K562 (cell line): ENCODE data around the gene SET. TPM values are rescaled to one million over a fixed set of nuclear protein-coding genes. Genes with fewer than 3 reads are reported as not detected.
A peak's percentile ranks its signal among the peaks of the same experiment; 100 is the strongest.

ENCODE experiments used
- BRF2 ChIP-seq: IDR thresholded peaks from 3 replicates; pipeline ENCODE4 v1.6.1; 2011; ENCODE audit warnings: borderline replicate concordance, mild to moderate bottlenecking; ENCODE audit not compliant: insufficient read length, insufficient read depth
- HDAC1 ChIP-seq, 2 experiments: fragments of 450-650 bp; IDR thresholded peaks; 2 replicates each; pipeline ENCODE4 v1.6.1; 2016 to 2017; ENCODE audit warnings: inconsistent platforms in 1 of 2, mild to moderate bottlenecking in 1 of 2, moderate library complexity in 1 of 2
- HMGN3 ChIP-seq: IDR thresholded peaks from 2 replicates; pipeline ENCODE4 v1.6.1; 2011; ENCODE audit warnings: borderline replicate concordance, low read depth, mild to moderate bottlenecking, mixed read lengths, low read length; ENCODE audit not compliant: insufficient read length; ENCODE audit errors: extremely low read depth
- HNRNPLL ChIP-seq: fragments of 200-400 bp; formaldehyde crosslinking; IDR thresholded peaks from 2 replicates; pipeline ENCODE4 v1.6.1; 2017; ENCODE audit warnings: low read length, low read depth, mild to moderate bottlenecking; ENCODE audit not compliant: poor library complexity, severe bottlenecking
- L3MBTL2 ChIP-seq: fragments of 450-650 bp; IDR thresholded peaks from 2 replicates; pipeline ENCODE4 v1.6.1; 2016; ENCODE audit warnings: mild to moderate bottlenecking, moderate library complexity
- MED1 ChIP-seq: sonication (generic); formaldehyde crosslinking; IDR thresholded peaks from 2 replicates; pipeline ENCODE4 v1.8.1; 2023; ENCODE audit warnings: missing genetic modification reagents, borderline replicate concordance
- NRF1 ChIP-seq, 2 experiments: fragments of 450-650 bp; IDR thresholded peaks in 1 of 2; conservative IDR thresholded peaks in 1 of 2; 2 replicates each; pipeline ENCODE4 v1.6.1; 2014; ENCODE audit warnings: mild to moderate bottlenecking in 2 of 2
- PCBP1 ChIP-seq: fragments of 200-400 bp; formaldehyde crosslinking; IDR thresholded peaks from 2 replicates; pipeline ENCODE4 v1.6.1; 2018; ENCODE audit warnings: mild to moderate bottlenecking, low read depth, low read length; ENCODE audit not compliant: poor library complexity, severe bottlenecking
- PRPF4 ChIP-seq: fragments of 200-400 bp; formaldehyde crosslinking; IDR thresholded peaks from one replicate; pipeline ENCODE4 v1.6.1; 2017; ENCODE audit warnings: low read length, low read depth, mild to moderate bottlenecking; ENCODE audit not compliant: insufficient read depth, poor library complexity, severe bottlenecking
- SOX6 ChIP-seq: fragments of 450-650 bp; IDR thresholded peaks from 2 replicates; pipeline ENCODE4 v1.6.1; 2014; ENCODE audit warnings: mild to moderate bottlenecking
- TAF1 ChIP-seq: IDR thresholded peaks from 2 replicates; pipeline ENCODE4 v1.6.1; 2011; ENCODE audit warnings: mild to moderate bottlenecking, low read length, moderate library complexity; ENCODE audit not compliant: insufficient read depth, control insufficient read depth, severe bottlenecking; ENCODE audit errors: extremely low read depth
- THAP12 ChIP-seq: fragments of 250-450 bp; sonication (Bioruptor Pico); IDR thresholded peaks from 2 replicates; pipeline ENCODE4 v1.9.0; 2021; ENCODE audit warnings: mild to moderate bottlenecking, inconsistent platforms
- TOE1 ChIP-seq, 2 experiments: fragments of 450-650 bp in 1 of 2; sonication (generic) in 1 of 2; formaldehyde crosslinking in 1 of 2; IDR thresholded peaks; 2 replicates each; pipeline versions ENCODE4 v1.7.1 to v1.8.0; 2016 to 2022; ENCODE audit warnings: borderline replicate concordance in 2 of 2, mild to moderate bottlenecking in 2 of 2, antibody characterized with exemption in 1 of 2, inconsistent platforms in 1 of 2, low read depth in 1 of 2, missing genetic modification reagents in 1 of 2, moderate library complexity in 1 of 2
- TSC22D4 ChIP-seq: fragments of 450-650 bp; IDR thresholded peaks from 2 replicates; pipeline ENCODE4 v1.6.1; 2016; ENCODE audit warnings: missing genetic modification characterization, missing biosample characterization, control low read depth
- ZC3H4 ChIP-seq: sonication (generic); formaldehyde crosslinking; IDR thresholded peaks from 2 replicates; pipeline ENCODE4 v1.9.0; 2021; ENCODE audit warnings: missing genetic modification reagents, borderline replicate concordance
- ZNF239 ChIP-seq: fragments of 250-450 bp; sonication (Bioruptor Pico); IDR thresholded peaks from 2 replicates; pipeline ENCODE4 v1.4.0; 2020; ENCODE audit warnings: mild to moderate bottlenecking
- ZNF584 ChIP-seq: fragments of 200-800 bp; sonication (Bioruptor generic); IDR thresholded peaks from 2 replicates; pipeline ENCODE4 v1.6.1; 2016; ENCODE audit warnings: low read depth, mild to moderate bottlenecking, missing genetic modification characterization, missing compliant biosample characterization
- polyA plus RNA-seq, 8 experiments: library from polyadenylated mRNA; depleted of rRNA in 4 of 8; stranded (reverse) in 5 of 8; unstranded in 3 of 8; fragments of >200 nt; fragmentation: Nextera tagmentation in 2 of 8; fragmentation: Illumina TruSeq in 1 of 8; extraction: Ambion mirVana in 2 of 8; extraction: Trizol in 1 of 8; gene quantifications; 2 replicates each; pipeline versions ENCODE4 v1.2.1 to v1.2.3, GENCODE V29; 2011 to 2014; ENCODE audit warnings: inconsistent platforms in 1 of 8, missing spikeins in 1 of 8
- total RNA-seq, 7 experiments: library from RNA; depleted of rRNA in 6 of 7; stranded (reverse); fragments of >200 nt in 6 of 7; fragmentation: Illumina TruSeq in 2 of 7; extraction: Trizol in 2 of 7; gene quantifications; 2 replicates each; pipeline versions ENCODE4 v1.2.1 to v1.2.3, GENCODE V29; 2011 to 2021; ENCODE audit warnings: low replicate concordance in 1 of 7
- TF ChIP-seq, protein P1 (sequence below), 3 experiments: fragments of 200-800 bp in 1 of 3; sonication (Bioruptor generic) in 1 of 3; sonication (generic) in 1 of 3; formaldehyde crosslinking in 1 of 3; IDR thresholded peaks; 2 replicates each; pipeline versions ENCODE4 v1.6.1 to v1.8.0; 2016 to 2022; ENCODE audit warnings: mild to moderate bottlenecking in 2 of 3, missing compliant biosample characterization in 2 of 3, missing genetic modification characterization in 2 of 3, missing genetic modification reagents in 1 of 3
- TF ChIP-seq, protein P2 (sequence below), 2 experiments: fragments of 200-800 bp in 1 of 2; sonication (Bioruptor generic) in 1 of 2; sonication (generic) in 1 of 2; formaldehyde crosslinking in 1 of 2; IDR thresholded peaks in 1 of 2; conservative IDR thresholded peaks in 1 of 2; 2 replicates each; pipeline versions ENCODE4 v1.5.0 to v1.6.1; 2016 to 2020; ENCODE audit warnings: missing compliant biosample characterization in 1 of 2, missing genetic modification characterization in 1 of 2, missing genetic modification reagents in 1 of 2

SET gene
- total and polyA plus RNA-seq, 9 of the 15 experiments (the other 6 are each of a cell fraction or from before 2014, with no cell fraction given): 404 to 1,447 (median 907) TPM

DNA sequence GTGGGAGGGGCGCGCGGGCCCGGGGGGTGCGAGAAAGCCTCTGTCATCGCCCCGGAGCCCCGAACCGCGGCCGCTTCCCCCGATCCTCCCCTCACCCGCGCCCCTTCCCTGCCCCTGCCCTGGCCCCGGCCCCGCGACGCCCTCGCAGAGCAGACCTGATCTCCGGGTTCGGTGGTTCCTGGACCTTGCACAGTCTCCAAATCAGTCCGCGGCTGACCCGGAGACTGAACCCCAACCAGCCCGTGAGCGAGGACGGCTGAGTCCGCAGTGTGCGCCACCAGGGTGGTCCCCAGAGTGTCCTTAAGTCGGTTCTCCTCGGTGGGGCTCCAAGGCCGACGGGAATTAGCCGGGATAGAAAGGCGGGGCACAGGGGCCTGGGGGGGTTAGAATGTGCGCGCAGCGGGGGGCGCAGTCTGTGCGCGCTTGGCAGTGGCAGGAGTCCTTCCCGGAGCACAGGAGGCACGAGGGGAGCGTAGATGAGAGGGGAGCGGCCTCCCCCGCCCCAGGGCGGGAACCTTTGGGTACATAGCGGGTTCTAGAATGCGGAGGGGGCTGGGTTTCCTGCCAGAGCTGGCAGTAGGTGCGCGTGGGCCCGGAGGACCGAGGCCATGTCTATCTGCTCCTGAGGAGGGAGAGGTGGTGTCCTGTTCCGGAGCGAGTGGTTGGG lies 14.1 kb downstream of the SET start (continued):
- TF ChIP-seq, protein P1, sequence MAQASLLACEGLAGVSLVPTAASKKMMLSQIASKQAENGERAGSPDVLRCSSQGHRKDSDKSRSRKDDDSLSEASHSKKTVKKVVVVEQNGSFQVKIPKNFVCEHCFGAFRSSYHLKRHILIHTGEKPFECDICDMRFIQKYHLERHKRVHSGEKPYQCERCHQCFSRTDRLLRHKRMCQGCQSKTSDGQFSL (CRISPR knock-in tag; IDR thresholded peaks at IDR 0.05): peak; percentile 67; the same call in 1 of the 2 replicates
- TF ChIP-seq, protein P1 (tag; IDR thresholded peaks at IDR 0.05): peak in 1 of 2 experiments; percentile 74; a peak in 2 of 4 replicates
- peak; percentile 41 to 46; a peak in 3 of 4 replicates for TF ChIP-seq NRF1 (conservative IDR thresholded peaks at IDR 0.05 in 1 of 2, IDR thresholded peaks at IDR 0.05 in 1 of 2)
- TF ChIP-seq, protein P2, sequence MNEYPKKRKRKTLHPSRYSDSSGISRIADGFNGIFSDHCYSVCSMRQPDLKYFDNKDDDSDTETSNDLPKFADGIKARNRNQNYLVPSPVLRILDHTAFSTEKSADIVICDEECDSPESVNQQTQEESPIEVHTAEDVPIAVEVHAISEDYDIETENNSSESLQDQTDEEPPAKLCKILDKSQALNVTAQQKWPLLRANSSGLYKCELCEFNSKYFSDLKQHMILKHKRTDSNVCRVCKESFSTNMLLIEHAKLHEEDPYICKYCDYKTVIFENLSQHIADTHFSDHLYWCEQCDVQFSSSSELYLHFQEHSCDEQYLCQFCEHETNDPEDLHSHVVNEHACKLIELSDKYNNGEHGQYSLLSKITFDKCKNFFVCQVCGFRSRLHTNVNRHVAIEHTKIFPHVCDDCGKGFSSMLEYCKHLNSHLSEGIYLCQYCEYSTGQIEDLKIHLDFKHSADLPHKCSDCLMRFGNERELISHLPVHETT (CRISPR knock-in tag; conservative IDR thresholded peaks at IDR 0.05 in 1 of 2, IDR thresholded peaks at IDR 0.05 in 1 of 2): no peak
- no peak for TF ChIP-seq ZNF584 (CRISPR knock-in tag)
- TF ChIP-seq THAP12 (CRISPR knock-in tag): 0 out of 2 replicates have a peak, but pooled peaks have one; percentile 18
- TF ChIP-seq ZC3H4: no peak
- TF ChIP-seq TOE1 (IDR thresholded peaks at IDR 0.05; ENCODE audit: borderline replicate concordance): 0 out of 2 replicates have a peak, but pooled peaks have one; percentile 18
- TF ChIP-seq TOE1 (CRISPR knock-in tag; IDR thresholded peaks at IDR 0.05; ENCODE audit: borderline replicate concordance, low read depth): no peak
- peak; percentile 10 for TF ChIP-seq HNRNPLL
- TF ChIP-seq MED1 (CRISPR knock-in tag): no peak
- TF ChIP-seq BRF2: no peak
- TF ChIP-seq PCBP1: peak; percentile 24
- no peak for TF ChIP-seq ZNF239 (CRISPR knock-in tag)
- no peak for TF ChIP-seq PRPF4
- no peak for TF ChIP-seq HDAC1 (IDR thresholded peaks at IDR 0.05)
- TF ChIP-seq HMGN3: no peak
- TF ChIP-seq TSC22D4 (tag): no peak
- TF ChIP-seq SOX6: no peak
- TF ChIP-seq TAF1: no peak
- peak; percentile 48 for TF ChIP-seq L3MBTL2
